H9 (cell line): ENCODE data around the gene CACNA1D. TPM values are rescaled to one million over a fixed set of nuclear protein-coding genes. Genes with fewer than 3 reads are reported as not detected.

Experiments
- DNase-seq: peaks from one replicate; pipeline ENCODE4 v3.0.0-alpha.2; 2017
- H2AFZ ChIP-seq: one replicate; pipeline ENCODE4 v1.6.1; 2013; ENCODE audit warnings: mild to moderate bottlenecking, low read length, control low read depth, moderate library complexity
- H2AK5ac ChIP-seq: 2 replicates; pipeline ENCODE4 v1.6.1; 2013; ENCODE audit warnings: low read length, control low read depth, mixed read lengths; ENCODE audit not compliant: insufficient read length
- H2BK120ac ChIP-seq: one replicate; pipeline ENCODE4 v1.6.1; 2013; ENCODE audit warnings: low read depth, mild to moderate bottlenecking, low read length, control low read depth, inconsistent platforms; ENCODE audit not compliant: poor library complexity, severe bottlenecking
- H2BK12ac ChIP-seq: 2 replicates; pipeline ENCODE4 v1.6.1; 2013; ENCODE audit warnings: low read length, control low read depth, mixed read lengths, low read depth; ENCODE audit not compliant: insufficient read length
- H2BK15ac ChIP-seq: 2 replicates; pipeline ENCODE4 v1.6.1; 2013; ENCODE audit warnings: low read depth, low read length, control low read depth
- H2BK20ac ChIP-seq: one replicate; pipeline ENCODE4 v1.6.1; 2013; ENCODE audit warnings: low read depth, mild to moderate bottlenecking, low read length, control low read depth, inconsistent platforms; ENCODE audit not compliant: poor library complexity, severe bottlenecking
- H2BK5ac ChIP-seq: 2 replicates; pipeline ENCODE4 v1.6.1; 2013; ENCODE audit warnings: low read length, control low read depth, mixed read lengths; ENCODE audit not compliant: insufficient read length
- H3K14ac ChIP-seq: 2 replicates; pipeline ENCODE4 v1.6.1; 2013; ENCODE audit warnings: low read length, control low read depth; ENCODE audit not compliant: insufficient read depth
- H3K18ac ChIP-seq: 2 replicates; pipeline ENCODE4 v1.6.1; 2013; ENCODE audit warnings: low read depth, mild to moderate bottlenecking, mixed read lengths, low read length, control low read depth; ENCODE audit not compliant: insufficient read length
- H3K23ac ChIP-seq: 2 replicates; pipeline ENCODE4 v1.6.1; 2013; ENCODE audit warnings: low read length, control low read depth, mixed read lengths, low read depth; ENCODE audit not compliant: insufficient read length
- H3K23me2 ChIP-seq: 2 replicates; pipeline ENCODE4 v1.6.1; 2013; ENCODE audit warnings: low read depth, mild to moderate bottlenecking, mixed read lengths, low read length, control low read depth; ENCODE audit not compliant: insufficient read length, poor library complexity, severe bottlenecking
- H3K27ac ChIP-seq: 2 replicates; pipeline ENCODE4 v1.5.1; 2013; ENCODE audit warnings: low read length, control low read depth, mixed read lengths, low read depth; ENCODE audit not compliant: insufficient read length
- H3K27me3 ChIP-seq: 2 replicates; pipeline ENCODE4 v1.6.1; 2013; ENCODE audit warnings: low read length, control low read depth, inconsistent platforms; ENCODE audit not compliant: insufficient read depth
- H3K4ac ChIP-seq: 2 replicates; pipeline ENCODE4 v1.6.1; 2013; ENCODE audit warnings: low read depth, mild to moderate bottlenecking, control low read depth, inconsistent platforms, low read length, moderate library complexity
- H3K4me1 ChIP-seq: 2 replicates; pipeline ENCODE4 v1.6.1; 2013; ENCODE audit warnings: low read length, control low read depth, inconsistent platforms; ENCODE audit not compliant: insufficient read depth
- H3K4me2 ChIP-seq: 2 replicates; pipeline ENCODE4 v1.6.1; 2013; ENCODE audit warnings: low read length, control low read depth, mixed read lengths; ENCODE audit not compliant: insufficient read length, insufficient read depth
- H3K56ac ChIP-seq: 2 replicates; pipeline ENCODE4 v1.6.1; 2013; ENCODE audit warnings: low read depth, mild to moderate bottlenecking, mixed read lengths, low read length, control low read depth; ENCODE audit not compliant: insufficient read length
- H3K79me1 ChIP-seq: 2 replicates; pipeline ENCODE4 v1.6.1; 2013; ENCODE audit warnings: low read depth, mild to moderate bottlenecking, moderate library complexity, low read length, control low read depth, inconsistent platforms; ENCODE audit not compliant: insufficient read depth, poor library complexity, severe bottlenecking
- H3K79me2 ChIP-seq: 2 replicates; pipeline ENCODE4 v1.6.1; 2013; ENCODE audit warnings: low read length, control low read depth, inconsistent platforms; ENCODE audit not compliant: insufficient read depth
- H3K9ac ChIP-seq: 2 replicates; pipeline ENCODE4 v1.6.1; 2013; ENCODE audit warnings: low read length, control low read depth, mixed read lengths; ENCODE audit not compliant: insufficient read length; ENCODE audit errors: extremely low read depth
- H3K9me3 ChIP-seq: one replicate; pipeline ENCODE4 v1.6.1; 2013; ENCODE audit warnings: low read depth, low read length, inconsistent platforms; ENCODE audit not compliant: control insufficient read depth
- H3T11ph ChIP-seq: one replicate; pipeline ENCODE4 v1.6.1; 2013; ENCODE audit warnings: mild to moderate bottlenecking, low read length, control low read depth, inconsistent platforms
- H4K20me1 ChIP-seq: one replicate; pipeline ENCODE4 v1.6.1; 2013; ENCODE audit not compliant: control insufficient read depth, insufficient read length, insufficient read depth
- H4K5ac ChIP-seq: 2 replicates; pipeline ENCODE4 v1.6.1; 2013; ENCODE audit warnings: low read depth, mild to moderate bottlenecking, mixed read lengths, low read length, control low read depth; ENCODE audit not compliant: insufficient read length
- H4K8ac ChIP-seq: replicated peaks from 2 replicates; pipeline ENCODE4 v1.6.1; 2013; ENCODE audit warnings: low read length, control low read depth, mixed read lengths, low read depth; ENCODE audit not compliant: insufficient read length
- H4K91ac ChIP-seq: 2 replicates; pipeline ENCODE4 v1.6.1; 2013; ENCODE audit warnings: low read depth, mild to moderate bottlenecking, moderate library complexity, mixed read lengths, low read length, control low read depth; ENCODE audit not compliant: insufficient read length
- H3K27ac Mint-ChIP-seq, 3 experiments: 2 replicates in 2 of 3; 3 replicates in 1 of 3; pipeline ENCODE4 v1.8.0; 2020 to 2021; ENCODE audit warnings: mixed read lengths in 3 of 3, mild to moderate bottlenecking in 1 of 3, moderate library complexity in 1 of 3
- H3K27me3 Mint-ChIP-seq: 2 replicates; pipeline ENCODE4 v1.8.0; 2021; ENCODE audit warnings: low read depth, mild to moderate bottlenecking, moderate library complexity, mixed read lengths
- H3K36me3 Mint-ChIP-seq, 3 experiments: 2 replicates in 2 of 3; 3 replicates in 1 of 3; pipeline ENCODE4 v1.8.0; 2020 to 2021; ENCODE audit warnings: low read depth in 3 of 3, mixed read lengths in 3 of 3; ENCODE audit not compliant: insufficient read depth in 1 of 3
- H3K4me1 Mint-ChIP-seq, 2 experiments: 2 replicates each; pipeline ENCODE4 v1.8.0; 2020; ENCODE audit warnings: mixed read lengths in 2 of 2
- H3K4me3 Mint-ChIP-seq, 2 experiments: 2 replicates in 1 of 2; 3 replicates in 1 of 2; pipeline ENCODE4 v1.8.0; 2020 to 2021; ENCODE audit warnings: mild to moderate bottlenecking in 2 of 2, mixed read lengths in 2 of 2, moderate library complexity in 1 of 2
- H3K9me3 Mint-ChIP-seq, 2 experiments: 2 replicates in 1 of 2; 3 replicates in 1 of 2; pipeline ENCODE4 v1.8.0; 2020; ENCODE audit warnings: mild to moderate bottlenecking in 2 of 2, mixed read lengths in 2 of 2, moderate library complexity in 1 of 2
- CTCF ChIP-seq: fragments of 200-600 bp; sonication (generic); conservative IDR thresholded peaks from 3 replicates; pipeline ENCODE4 v1.8.0; 2021; ENCODE audit warnings: antibody characterized with exemption, mild to moderate bottlenecking
- WGBS: extraction: QIAGEN DNeasy Blood & Tissue Kit; methylation state at CpG from one replicate; pipeline ENCODE4 v1.1.7; 2013; ENCODE audit warnings: missing lambda C conversion rate, low lambda C conversion rate, mixed read lengths; ENCODE audit not compliant: insufficient read length; ENCODE audit errors: extremely low coverage; 5-methylcytosine and 5-hydroxymethylcytosine counted together
- total RNA-seq: library from RNA; stranded (reverse); gene quantifications from 2 replicates; pipeline ENCODE4 v1.2.1, GENCODE V29; 2021

The CACNA1D gene
- total RNA-seq, 1 experiment from 2014 or later = 3.5 TPM

- H3K4me1 Mint-ChIP-seq = no peaks in the 10 kb centered on the region
- H2AFZ ChIP-seq = no peak overlapping the region
- no peaks in the 10 kb centered on the region for H4K20me1 ChIP-seq
- no peak overlapping the region for H4K91ac ChIP-seq
- no peaks in the 10 kb centered on the region for H3K79me2 ChIP-seq
- H3K27ac Mint-ChIP-seq = no peak overlapping the region
- no peaks in the 10 kb centered on the region for H3K9me3 ChIP-seq
- no peak for DNase-seq
- H3K4me1 ChIP-seq = no peaks in the 10 kb centered on the region
- no peak overlapping the region for H2BK120ac ChIP-seq
- no peak overlapping the region for H3K4me2 ChIP-seq
- H4K8ac ChIP-seq = no peak overlapping the region
- no peak overlapping the region for H3K18ac ChIP-seq
- H2BK15ac ChIP-seq = no peak overlapping the region
- no peaks in the 10 kb centered on the region for H3K23me2 ChIP-seq
- peaks cover 3% of the 10 kb centered on the region for H3K27me3 Mint-ChIP-seq
- TF ChIP-seq CTCF = no peak
- H3K23ac ChIP-seq = no peak overlapping the region
- H3K4ac ChIP-seq = no peak overlapping the region
- H3K14ac ChIP-seq = no peak overlapping the region
- no peak overlapping the region for H2BK20ac ChIP-seq
- H3K9ac ChIP-seq = no peak overlapping the region
- no peaks in the 10 kb centered on the region for H3K27me3 ChIP-seq
- H2BK5ac ChIP-seq = no peak overlapping the region
- H3K27ac ChIP-seq = no peak overlapping the region
- H2BK12ac ChIP-seq = no peak overlapping the region
- H3K4me3 Mint-ChIP-seq = no peak overlapping the region
- H3T11ph ChIP-seq = no peak overlapping the region
- H3K79me1 ChIP-seq = no peaks in the 10 kb centered on the region
- H3K56ac ChIP-seq = no peak overlapping the region
- H3K9me3 Mint-ChIP-seq = peaks cover 4% of the 10 kb centered on the region in 2 experiments; a peak in 2 of 5 replicates
- no peak overlapping the region for H4K5ac ChIP-seq
- H3K36me3 Mint-ChIP-seq = peaks cover 0 to 4% (median 0%) of the 10 kb centered on the region in 3 experiments; a peak in 1 of 7 replicates
- H2AK5ac ChIP-seq = no peak overlapping the region
- no CpG with 5 or more reads among the region's 3 CpGs for WGBS
These were observed 136.1 kb downstream of the CACNA1D start for GRCh38 chr3:53630547-53630946.
